Upper lobe of left lung (tissue), 4 donors: Measurements from ENCODE around the gene LAMC1.

Experiments used
- POLR2AphosphoS5 ChIP-seq, 2 donors: sonication (generic); formaldehyde crosslinking; IDR thresholded peaks; one replicate each; pipeline ENCODE4 v1.5.1; 2017; ENCODE audit warnings: antibody characterized with exemption in 2 of 2
- TF ChIP-seq, protein P1 (sequence below), 6 experiments: fragments of 450-650 bp in 4 of 6; fragments of 200-600 bp in 2 of 6; sonication (generic) in 2 of 6; IDR thresholded peaks; one replicate each; pipeline ENCODE4 v1.5.1; 2016 to 2019; ENCODE audit warnings: antibody characterized with exemption in 6 of 6

DNA sequence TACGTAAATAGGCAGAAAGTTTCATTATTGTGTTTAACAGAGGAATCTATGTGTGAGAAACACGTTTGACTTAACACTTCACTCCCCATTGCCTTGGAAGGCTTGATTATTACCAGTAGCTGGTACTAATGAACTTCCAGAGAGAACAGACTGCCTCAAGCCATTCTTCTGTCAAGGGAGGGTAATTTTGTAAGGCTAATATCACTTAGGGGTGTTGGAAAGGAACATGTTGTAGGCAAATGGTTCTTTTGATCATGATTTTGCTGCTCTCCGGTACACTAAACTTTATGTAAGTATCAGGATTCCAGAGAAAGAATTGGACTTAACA, 1.8 kb downstream of the LAMC1 start:
- TF ChIP-seq, protein P1, sequence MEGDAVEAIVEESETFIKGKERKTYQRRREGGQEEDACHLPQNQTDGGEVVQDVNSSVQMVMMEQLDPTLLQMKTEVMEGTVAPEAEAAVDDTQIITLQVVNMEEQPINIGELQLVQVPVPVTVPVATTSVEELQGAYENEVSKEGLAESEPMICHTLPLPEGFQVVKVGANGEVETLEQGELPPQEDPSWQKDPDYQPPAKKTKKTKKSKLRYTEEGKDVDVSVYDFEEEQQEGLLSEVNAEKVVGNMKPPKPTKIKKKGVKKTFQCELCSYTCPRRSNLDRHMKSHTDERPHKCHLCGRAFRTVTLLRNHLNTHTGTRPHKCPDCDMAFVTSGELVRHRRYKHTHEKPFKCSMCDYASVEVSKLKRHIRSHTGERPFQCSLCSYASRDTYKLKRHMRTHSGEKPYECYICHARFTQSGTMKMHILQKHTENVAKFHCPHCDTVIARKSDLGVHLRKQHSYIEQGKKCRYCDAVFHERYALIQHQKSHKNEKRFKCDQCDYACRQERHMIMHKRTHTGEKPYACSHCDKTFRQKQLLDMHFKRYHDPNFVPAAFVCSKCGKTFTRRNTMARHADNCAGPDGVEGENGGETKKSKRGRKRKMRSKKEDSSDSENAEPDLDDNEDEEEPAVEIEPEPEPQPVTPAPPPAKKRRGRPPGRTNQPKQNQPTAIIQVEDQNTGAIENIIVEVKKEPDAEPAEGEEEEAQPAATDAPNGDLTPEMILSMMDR (IDR thresholded peaks at IDR 0.05) = no peak
- no peak for TF ChIP-seq POLR2AphosphoS5 (IDR thresholded peaks at IDR 0.05)
